Measurements from ENCODE around the gene LYST.

DNA sequence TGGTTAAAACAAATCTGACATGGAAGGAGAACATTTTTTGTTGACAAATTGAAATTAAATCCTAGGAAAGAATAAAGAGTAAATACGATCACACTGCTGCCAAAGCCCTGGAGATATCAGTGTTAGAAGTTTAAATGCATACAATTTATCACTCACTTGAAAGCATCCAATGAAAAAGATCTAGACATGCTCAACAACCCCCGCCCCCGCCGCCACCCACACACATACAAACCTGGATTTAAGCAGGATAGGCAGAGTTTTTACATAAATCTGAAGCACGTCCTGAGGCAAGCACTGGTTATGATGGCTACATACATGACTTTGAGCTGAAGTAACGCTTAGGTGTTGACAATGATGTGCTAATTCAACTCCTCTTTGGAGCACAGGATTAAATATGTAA, 58.5 kb downstream of the LYST start:
- TF ChIP-seq FOSL1 (IDR thresholded peaks at IDR 0.05; ENCODE audit: insufficient read depth, low read depth, low read length), result no peak
- no peak for TF ChIP-seq POLR2A (IDR thresholded peaks at IDR 0.05; ENCODE audit: control extremely low read depth in 1 of 2, low read depth in 2 of 2, low read length in 2 of 2)

All from H1 (cell line).